Suprapubic skin (tissue), 4 donors: ENCODE measurements around the gene C2orf80. TPM values are rescaled to one million over a fixed set of nuclear protein-coding genes. Genes with fewer than 3 reads are reported as not detected.

Experiments used
- DNase-seq, 2 donors: peaks; one replicate each; pipeline ENCODE4 v3.0.0-alpha.2; 2019; ENCODE audit warnings: low spot score in 2 of 2
- H3K27ac ChIP-seq: fragments of 200-600 bp; sonication (generic); one replicate; pipeline ENCODE4 v1.5.1; 2019
- H3K27me3 ChIP-seq: fragments of 200-600 bp; sonication (generic); one replicate; pipeline ENCODE4 v1.5.1; 2019
- H3K36me3 ChIP-seq: fragments of 200-600 bp; sonication (generic); one replicate; pipeline ENCODE4 v1.5.1; 2019
- H3K4me1 ChIP-seq: fragments of 200-600 bp; sonication (generic); one replicate; pipeline ENCODE4 v1.5.1; 2019
- H3K4me3 ChIP-seq: fragments of 200-600 bp; sonication (generic); one replicate; pipeline ENCODE4 v1.5.1; 2019; ENCODE audit warnings: mild to moderate bottlenecking
- H3K9me3 ChIP-seq: fragments of 200-600 bp; sonication (generic); one replicate; pipeline ENCODE4 v1.5.1; 2019
- CTCF ChIP-seq, 2 donors: fragments of 200-600 bp in 1 of 2; fragments of 450-650 bp in 1 of 2; sonication (generic) in 1 of 2; IDR thresholded peaks; one replicate each; pipeline ENCODE4 v1.5.1; 2016 to 2019; ENCODE audit warnings: antibody characterized with exemption in 2 of 2, mild to moderate bottlenecking in 1 of 2, moderate library complexity in 1 of 2
- EP300 ChIP-seq: sonication (generic); formaldehyde crosslinking; IDR thresholded peaks from one replicate; pipeline ENCODE4 v1.6.1; 2017; ENCODE audit warnings: antibody characterized with exemption
- POLR2A ChIP-seq, 2 donors: fragments of 450-650 bp; IDR thresholded peaks; one replicate each; pipeline ENCODE4 v1.6.1; 2017; ENCODE audit warnings: antibody characterized with exemption in 2 of 2, mild to moderate bottlenecking in 2 of 2, moderate library complexity in 2 of 2
- POLR2AphosphoS5 ChIP-seq, 3 donors: sonication (generic); formaldehyde crosslinking; IDR thresholded peaks; one replicate each; pipeline ENCODE4 v1.6.1; 2017; ENCODE audit warnings: antibody characterized with exemption in 3 of 3
- WGBS: methylation state at CpG from one replicate; pipeline ENCODE4 v1.1.5; 2018; 5-methylcytosine and 5-hydroxymethylcytosine counted together
- total RNA-seq, 4 donors: library from RNA; depleted of rRNA; stranded (reverse); fragments of >200 nt; gene quantifications; one replicate each; pipeline ENCODE4 v1.1.0, GENCODE V29; 2016

The C2orf80 gene
- total RNA-seq, 4 donors from 2014 or later: not detected

GRCh38 chr2:208148803-208149202 lies 41.0 kb downstream of the C2orf80 start:
- TF ChIP-seq CTCF (IDR thresholded peaks at IDR 0.05) (no peak), POLR2A (IDR thresholded peaks at IDR 0.05) (no peak), EP300 (no peak), POLR2AphosphoS5 (IDR thresholded peaks at IDR 0.05) (no peak)
- no peak for DNase-seq

GRCh38 chr2:208147759-208148158 lies 42.1 kb downstream of the C2orf80 start:
- Histone ChIP-seq H3K4me3 (no peak overlapping the region), H3K9me3 (no peaks in the 10 kb centered on the region), H3K27ac (no peak overlapping the region), H3K4me1 (peaks cover 2% of the 10 kb centered on the region), H3K27me3 (no peaks in the 10 kb centered on the region), H3K36me3 (no peaks in the 10 kb centered on the region)
- TF ChIP-seq POLR2A (IDR thresholded peaks at IDR 0.05) (no peak), POLR2AphosphoS5 (IDR thresholded peaks at IDR 0.05) (no peak)
- WGBS: 74% methylated on average over 3 of the region's 3 CpGs
- DNase-seq: no peak

More at GRCh38 chr2:208148803-208149202, 41.0 kb downstream of the C2orf80 start:
- Histone ChIP-seq H3K4me3 (no peak overlapping the region), H3K27me3 (no peaks in the 10 kb centered on the region), H3K9me3 (no peaks in the 10 kb centered on the region), H3K36me3 (no peaks in the 10 kb centered on the region), H3K4me1 (no peaks in the 10 kb centered on the region), H3K27ac (no peak overlapping the region)
- WGBS: 75% methylated on average over 2 of the region's 2 CpGs

- Histone ChIP-seq H3K27me3 (no peaks in the 10 kb centered on the region), H3K4me3 (no peak overlapping the region), H3K36me3 (no peaks in the 10 kb centered on the region), H3K27ac (no peak overlapping the region), H3K9me3 (no peaks in the 10 kb centered on the region), H3K4me1 (peaks cover 2% of the 10 kb centered on the region)
- DNase-seq: no peak
- no peak for TF ChIP-seq POLR2A (IDR thresholded peaks at IDR 0.05)
- no peak for TF ChIP-seq POLR2AphosphoS5 (IDR thresholded peaks at IDR 0.05)
- TF ChIP-seq EP300: no peak
- TF ChIP-seq CTCF (IDR thresholded peaks at IDR 0.05): no peak
Observed at GRCh38 chr2:208147008-208147407, 42.8 kb downstream of the C2orf80 start.

- H3K4me1 ChIP-seq: peaks cover 2% of the 10 kb centered on the region
- no peaks in the 10 kb centered on the region for H3K9me3 ChIP-seq
- H3K27me3 ChIP-seq: no peaks in the 10 kb centered on the region
- H3K27ac ChIP-seq: no peak within 1 kb of the TSS
- DNase-seq: no peak
- WGBS: 72% methylated on average over 6 of the region's 6 CpGs
- TF ChIP-seq EP300 (no peak), POLR2A (IDR thresholded peaks at IDR 0.05) (no peak), CTCF (IDR thresholded peaks at IDR 0.05) (no peak), POLR2AphosphoS5 (IDR thresholded peaks at IDR 0.05) (no peak)
- H3K36me3 ChIP-seq: no peaks in the 10 kb centered on the region
- no peak within 1 kb of the TSS for H3K4me3 ChIP-seq
Observed at GRCh38 chr2:208146006-208146405, 43.8 kb downstream of the C2orf80 start, which contains the start of gene CRYGB. Gene CRYGB, minus strand, starts transcription at chr2:208146158. Its CDS starts 38 bp downstream, at chr2:208146120.

GRCh38 chr2:208142925-208143799 lies 46.7 kb downstream of the C2orf80 start:
- DNase-seq: no peak
- TF ChIP-seq POLR2A (IDR thresholded peaks at IDR 0.05) (no peak), EP300 (no peak), POLR2AphosphoS5 (IDR thresholded peaks at IDR 0.05) (no peak), CTCF (IDR thresholded peaks at IDR 0.05) (no peak)
- Histone ChIP-seq H3K4me3 (no peak overlapping the region), H3K9me3 (no peaks in the 10 kb centered on the region), H3K36me3 (no peaks in the 10 kb centered on the region), H3K4me1 (peaks cover 2% of the 10 kb centered on the region), H3K27me3 (no peaks in the 10 kb centered on the region), H3K27ac (no peak overlapping the region)
- WGBS: 73% methylated on average over 14 of the region's 14 CpGs
